ENCODE results near the gene CYP21A2.
"Not testable (repeated sequence)": the region's sequence is repeated elsewhere in the genome, so short reads cannot be mapped to it uniquely, and the experiment has no call there.

- TF ChIP-seq CTCF, POLR2A (IDR thresholded peaks at IDR 0.05): not testable (repeated sequence)
These were observed 41.8 kb upstream of the CYP21A2 start for GRCh38 chr6:31996385-31996784.
